GM12878 (cell line): ENCODE data around the gene UBXN7. TPM values are rescaled to one million over a fixed set of nuclear protein-coding genes. Genes with fewer than 3 reads are reported as not detected.

Experiments used
- ATAC-seq: fragments of 200-7000 bp; cut with Tn5 transposase; 3 replicates; pipeline ENCODE4 v1.9.1; 2020; ENCODE audit warnings: mild to moderate bottlenecking, moderate library complexity
- BruUV-seq: library from RNA; stranded (reverse); fragments of 400-500 nt; replicated peaks from 2 replicates; lab custom pipeline; 2021; lab: Mats Ljungman, UMichigan
- CTCF ChIA-PET: fragments of 300-600 bp; sonication (Branson Sonifier 250); formaldehyde crosslinking; extraction: SDS; loops from one replicate; lab custom pipeline; 2021; ENCODE audit warnings: inconsistent platforms; lab: Yijun Ruan, JAX
- POLR2A ChIA-PET: fragments of 350-600 bp; formaldehyde crosslinking; extraction: SDS; loops from one replicate; lab custom pipeline; 2021; ENCODE audit warnings: inconsistent platforms; lab: Charles Lee
- RAD21 ChIA-PET: fragments of 300-600 bp; sonication (Branson Sonifier 250); formaldehyde crosslinking; loops from one replicate; lab custom pipeline; 2023; ENCODE audit warnings: antibody characterized with exemption; ENCODE audit not compliant: unreplicated experiment; lab: Charles Lee
- SMC1A ChIA-PET: fragments of 300-600 bp; sonication (Branson Sonifier 250); formaldehyde crosslinking; loops from one replicate; lab custom pipeline; 2023; ENCODE audit not compliant: unreplicated experiment, uncharacterized antibody; lab: Charles Lee
- DNase-seq: peaks from one replicate; pipeline ENCODE4 v3.0.0-alpha.2; 2011; ENCODE audit warnings: low read depth, low spot score
- FAIRE-seq: peaks from 3 replicates; lab custom pipeline; 2011; peaks lifted over from hg19 to GRCh38; lab: Jason Lieb, UNC
- H2AFZ ChIP-seq: 2 replicates; pipeline ENCODE4 v1.6.0; 2011; ENCODE audit warnings: low read depth, low read length, control low read depth; ENCODE audit not compliant: control insufficient read depth
- H3K27ac ChIP-seq: 2 replicates; pipeline ENCODE4 v1.5.1; 2011; ENCODE audit warnings: control low read depth; ENCODE audit not compliant: control insufficient read depth, insufficient read depth
- H3K27me3 ChIP-seq, 2 experiments: replicated peaks in 1 of 2; 2 replicates each; pipeline versions ENCODE4 v1.6.0 to v1.6.1; 2011; ENCODE audit warnings: low read length in 1 of 2; ENCODE audit not compliant: control insufficient read depth in 2 of 2, insufficient read depth in 2 of 2
- H3K36me3 ChIP-seq, 2 experiments: 2 replicates each; pipeline ENCODE4 v1.5.1; 2011; ENCODE audit warnings: low read length in 1 of 2; ENCODE audit not compliant: control insufficient read depth in 2 of 2, insufficient read depth in 2 of 2
- H3K4me1 ChIP-seq: 2 replicates; pipeline ENCODE4 v1.6.1; 2011; ENCODE audit warnings: mild to moderate bottlenecking, low read length, moderate library complexity, mixed read lengths; ENCODE audit not compliant: control insufficient read depth, insufficient read depth
- H3K4me2 ChIP-seq: 2 replicates; pipeline ENCODE4 v1.6.0; 2011; ENCODE audit warnings: control low read depth; ENCODE audit not compliant: control insufficient read depth, insufficient read depth
- H3K4me3 ChIP-seq: fragments of 200-600 bp; sonication (generic); 2 replicates; pipeline ENCODE4 v1.5.1; 2016
- H3K79me2 ChIP-seq: 2 replicates; pipeline ENCODE4 v1.6.0; 2011; ENCODE audit warnings: low read length; ENCODE audit not compliant: control insufficient read depth, insufficient read depth
- H3K9ac ChIP-seq: 2 replicates; pipeline ENCODE4 v1.8.0; 2011; ENCODE audit warnings: low read length, control low read depth, mixed read lengths; ENCODE audit not compliant: control insufficient read depth, insufficient read depth
- H3K9me3 ChIP-seq: replicated peaks from 3 replicates; pipeline ENCODE4 v1.5.1; 2011; ENCODE audit warnings: mild to moderate bottlenecking, low read length; ENCODE audit not compliant: control insufficient read depth, insufficient read depth
- H4K20me1 ChIP-seq: 2 replicates; pipeline ENCODE4 v1.6.0; 2011; ENCODE audit not compliant: control insufficient read depth, insufficient read depth
- BCL3 ChIP-seq: IDR thresholded peaks from 2 replicates; pipeline ENCODE4 v1.6.1; 2011; ENCODE audit warnings: borderline replicate concordance, low read depth, mild to moderate bottlenecking, moderate library complexity, low read length; ENCODE audit not compliant: insufficient read depth, poor library complexity, severe bottlenecking
- CBX3 ChIP-seq: fragments of 200-600 bp; sonication (generic); IDR thresholded peaks from 2 replicates; pipeline ENCODE4 v1.6.1; 2016; ENCODE audit warnings: low read depth, borderline replicate concordance
- CHD2 ChIP-seq: IDR thresholded peaks from 2 replicates; pipeline ENCODE4 v1.6.1; 2011; ENCODE audit warnings: low read depth, low read length, improper control_type of control experiment, borderline replicate concordance
- CREB1 ChIP-seq: IDR thresholded peaks from 2 replicates; pipeline ENCODE4 v1.6.1; 2012; ENCODE audit warnings: low read depth, mild to moderate bottlenecking, inconsistent platforms
- FOS ChIP-seq: IDR thresholded peaks from 3 replicates; pipeline ENCODE4 v1.6.1; 2011; ENCODE audit warnings: borderline replicate concordance; ENCODE audit not compliant: insufficient read length; ENCODE audit errors: extremely low read depth
- JUNB ChIP-seq: IDR thresholded peaks from 2 replicates; pipeline ENCODE4 v1.6.1; 2016; ENCODE audit warnings: antibody characterized with exemption, mild to moderate bottlenecking
- KAT2A ChIP-seq: conservative IDR thresholded peaks from 2 replicates; pipeline ENCODE4 v1.6.1; 2011; ENCODE audit warnings: low read depth, low read length; ENCODE audit not compliant: control insufficient read depth
- MYB ChIP-seq: fragments of 150-350 bp; IDR thresholded peaks from 2 replicates; pipeline ENCODE4 v1.6.1; 2014; ENCODE audit warnings: mild to moderate bottlenecking, low read depth, low read length, borderline replicate concordance
- NR2F1 ChIP-seq: fragments of 450-650 bp; conservative IDR thresholded peaks from 2 replicates; pipeline ENCODE4 v1.6.1; 2017; ENCODE audit warnings: mild to moderate bottlenecking
- PKNOX1 ChIP-seq: fragments of 450-650 bp; IDR thresholded peaks from 2 replicates; pipeline ENCODE4 v1.6.1; 2016; ENCODE audit warnings: mild to moderate bottlenecking
- RAD51 ChIP-seq: fragments of 450-650 bp; IDR thresholded peaks from 2 replicates; pipeline ENCODE4 v1.6.1; 2016; ENCODE audit warnings: moderate library complexity, mild to moderate bottlenecking, inconsistent platforms
- SP1 ChIP-seq: IDR thresholded peaks from one replicate; pipeline ENCODE4 v1.6.1; 2011; ENCODE audit warnings: low read depth, low read length
- SUZ12 ChIP-seq: fragments of 200-600 bp; sonication (generic); IDR thresholded peaks from one replicate; pipeline ENCODE4 v1.6.1; 2018; ENCODE audit warnings: antibody characterized with exemption, mild to moderate bottlenecking; ENCODE audit not compliant: unreplicated experiment
- ZBTB33 ChIP-seq: fragments of 450-650 bp; IDR thresholded peaks from 2 replicates; pipeline ENCODE4 v1.6.1; 2017; ENCODE audit warnings: mild to moderate bottlenecking
- ZNF207 ChIP-seq: fragments of 450-650 bp; IDR thresholded peaks from 2 replicates; pipeline ENCODE4 v1.6.1; 2014; ENCODE audit warnings: antibody characterized with exemption, mild to moderate bottlenecking, borderline replicate concordance
- ZNF622 ChIP-seq: fragments of 450-650 bp; IDR thresholded peaks from 2 replicates; pipeline ENCODE4 v1.6.1; 2017; ENCODE audit warnings: mild to moderate bottlenecking, inconsistent platforms
- WGBS: methylation state at CpG from one replicate; pipeline ENCODE4 v1.1.6; 2016; ENCODE audit warnings: low lambda C conversion rate; ENCODE audit not compliant: insufficient replicate concordance, insufficient coverage; ENCODE audit errors: missing lambda C conversion rate; 5-methylcytosine and 5-hydroxymethylcytosine counted together
- in situ Hi-C: fragments of 300-500 bp; cut with MboI; formaldehyde crosslinking; loops from 9 replicates; pipeline ENCODE4 v1.14.3; 2018; ENCODE audit warnings: mixed read lengths
- intact Hi-C: fragments of 100-400 bp; cut with micrococcal nuclease; formaldehyde crosslinking; loops from one replicate; pipeline ENCODE4 v1.14.2; 2022; ENCODE audit not compliant: unreplicated experiment
- polyA plus RNA-seq, 11 experiments: library from polyadenylated mRNA; depleted of rRNA in 4 of 11; unstranded in 6 of 11; stranded (reverse) in 5 of 11; fragments of >200 nt; fragmentation: Nextera tagmentation in 4 of 11; fragmentation: Illumina TruSeq in 1 of 11; extraction: Ambion mirVana in 4 of 11; extraction: Trizol in 1 of 11; gene quantifications; 1 replicate in 1 of 11; 2 replicates in 10 of 11; pipeline versions ENCODE4 v1.2.1 to v1.2.3, GENCODE V29; 2011 to 2016; ENCODE audit warnings: inconsistent platforms in 2 of 11, missing spikeins in 2 of 11, low read depth in 1 of 11
- total RNA-seq, 4 experiments: library from RNA; depleted of rRNA in 3 of 4; stranded (reverse); fragments of >200 nt in 3 of 4; fragmentation: Illumina TruSeq in 1 of 4; extraction: Trizol in 1 of 4; gene quantifications; 2 replicates each; pipeline versions ENCODE4 v1.2.1 to v1.2.3, GENCODE V29; 2013 to 2021

Gene UBXN7
- total and polyA plus RNA-seq, 10 of the 15 experiments (the other 5 are each of a cell fraction or from before 2014, with no cell fraction given): 4.8 to 78.4 (median 24.9) TPM

- ChIA-PET POLR2A (interaction anchor here (0.5 kb wide), 1 partner anchor 105 kb away, joined by 9 read pairs; no protein-coding TSS in a partner anchor), CTCF (interaction anchor here (0.9 kb wide), 1 partner anchor 9 kb away, joined by 3 read pairs; no protein-coding TSS in a partner anchor), RAD21 (no interaction called here), SMC1A (no interaction called here)
- Histone ChIP-seq H3K4me1 (no peaks in the 10 kb centered on the region), H3K9ac (no peak overlapping the region), H3K9me3 (no peaks in the 10 kb centered on the region), H4K20me1 (no peaks in the 10 kb centered on the region), H3K4me3 (no peak overlapping the region), H3K79me2 (no peaks in the 10 kb centered on the region), H2AFZ (no peak overlapping the region), H3K27me3 (no peaks in the 10 kb centered on the region), H3K36me3 (no peaks in the 10 kb centered on the region), H3K4me2 (no peak overlapping the region), H3K27ac (no peak overlapping the region)
- 76% methylated on average over 6 of the region's 6 CpGs for WGBS
- TF ChIP-seq ZNF207: no peak
- TF ChIP-seq PKNOX1: no peak
- no peak for TF ChIP-seq SUZ12
- TF ChIP-seq CREB1: no peak
- TF ChIP-seq NR2F1: no peak
- no peak for TF ChIP-seq BCL3
- no peak for TF ChIP-seq CHD2
- no peak for TF ChIP-seq ZNF622
- TF ChIP-seq KAT2A: no peak
- TF ChIP-seq SP1: no peak
- no peak for TF ChIP-seq CBX3
- TF ChIP-seq FOS: no peak
- no peak for TF ChIP-seq ZBTB33
- TF ChIP-seq MYB: no peak
- no peak for TF ChIP-seq JUNB
- no peak for TF ChIP-seq RAD51
- no TSS peak for BruUV-seq
- DNase-seq (no peak), FAIRE-seq (no peak), ATAC-seq (no peak)
- intact Hi-C loops: no loop called here
- in situ Hi-C loops: no loop called here
Observed at GRCh38 chr3:196327405-196327804, 104.8 kb downstream of the UBXN7 start.
